Tibial artery (tissue), 4 donors: ENCODE results near the gene SDK1.

ENCODE experiments used
- DNase-seq, 2 donors: peaks; one replicate each; pipeline ENCODE4 v3.0.0-alpha.2; 2019
- H3K27ac ChIP-seq, 2 donors: fragments of 200-600 bp; sonication (generic) in 1 of 2; 1 replicate in 1 of 2; 2 replicates in 1 of 2; pipeline ENCODE4 v1.5.1; 2018 to 2019; ENCODE audit warnings: mild to moderate bottlenecking in 1 of 2
- H3K27me3 ChIP-seq, 2 donors: fragments of 200-600 bp; sonication (generic) in 1 of 2; one replicate each; pipeline versions ENCODE4 v1.5.1 to v1.6.0; 2016 to 2019
- H3K36me3 ChIP-seq, 3 donors: fragments of 200-600 bp; sonication (generic) in 2 of 3; one replicate each; pipeline ENCODE4 v1.5.1; 2016 to 2019; ENCODE audit warnings: mild to moderate bottlenecking in 2 of 3
- H3K4me1 ChIP-seq, 4 donors: fragments of 200-600 bp; sonication (generic) in 2 of 4; 1 replicate in 3 of 4; 2 replicates in 1 of 4; pipeline ENCODE4 v1.5.1; 2016 to 2019
- H3K4me3 ChIP-seq, 2 donors: fragments of 200-600 bp; sonication (generic) in 1 of 2; 1 replicate in 1 of 2; 2 replicates in 1 of 2; pipeline ENCODE4 v1.5.1; 2018 to 2019; ENCODE audit warnings: mild to moderate bottlenecking in 2 of 2
- H3K9me3 ChIP-seq, 3 donors: fragments of 200-600 bp; sonication (generic) in 1 of 3; one replicate each; pipeline ENCODE4 v1.5.1; 2016 to 2019
- CTCF ChIP-seq, 2 experiments: fragments of 200-600 bp in 1 of 2; fragments of 450-650 bp in 1 of 2; IDR thresholded peaks; one replicate each; pipeline ENCODE4 v1.5.1; 2017 to 2019; ENCODE audit warnings: antibody characterized with exemption in 2 of 2, mild to moderate bottlenecking in 1 of 2, moderate library complexity in 1 of 2
- intact Hi-C: fragments of 100-400 bp; cut with DNase I; formaldehyde crosslinking; loops from one replicate; pipeline ENCODE4 v1.15.0; 2023; ENCODE audit warnings: low total_unique reads

The SDK1 gene

GRCh38 chr7:3336042-3336665, 35.1 kb downstream of the SDK1 start:
- no peak for TF ChIP-seq CTCF (IDR thresholded peaks at IDR 0.05)
- Histone ChIP-seq H3K27ac (no peak overlapping the region), H3K36me3 (no peaks in the 10 kb centered on the region), H3K27me3 (no peaks in the 10 kb centered on the region), H3K4me1 (peaks cover 0 to 40% (median 0%) of the 10 kb centered on the region in 4 donors), H3K4me3 (no peak overlapping the region), H3K9me3 (no peaks in the 10 kb centered on the region)
- intact Hi-C loops: no loop called here
- no peak for DNase-seq

GRCh38 chr7:3338161-3338560, 37.1 kb downstream of the SDK1 start:
- no peak for DNase-seq
- Histone ChIP-seq H3K4me3 (no peak overlapping the region), H3K9me3 (no peaks in the 10 kb centered on the region), H3K27me3 (no peaks in the 10 kb centered on the region), H3K36me3 (no peaks in the 10 kb centered on the region), H3K27ac (no peak overlapping the region), H3K4me1 (peaks cover 0 to 32% (median 0%) of the 10 kb centered on the region in 4 donors)
- intact Hi-C loops: no loop called here
- no peak for TF ChIP-seq CTCF (IDR thresholded peaks at IDR 0.05)

GRCh38 chr7:3345699-3346481, 44.8 kb downstream of the SDK1 start:
- no peak overlapping the region for H3K4me3 ChIP-seq
- H3K9me3 ChIP-seq: no peaks in the 10 kb centered on the region
- DNase-seq: no peak
- H3K4me1 ChIP-seq: no peaks in the 10 kb centered on the region
- H3K36me3 ChIP-seq: no peaks in the 10 kb centered on the region
- no peak for TF ChIP-seq CTCF (IDR thresholded peaks at IDR 0.05)
- H3K27ac ChIP-seq: no peak overlapping the region
- intact Hi-C loops: no loop called here
- no peaks in the 10 kb centered on the region for H3K27me3 ChIP-seq

DNA sequence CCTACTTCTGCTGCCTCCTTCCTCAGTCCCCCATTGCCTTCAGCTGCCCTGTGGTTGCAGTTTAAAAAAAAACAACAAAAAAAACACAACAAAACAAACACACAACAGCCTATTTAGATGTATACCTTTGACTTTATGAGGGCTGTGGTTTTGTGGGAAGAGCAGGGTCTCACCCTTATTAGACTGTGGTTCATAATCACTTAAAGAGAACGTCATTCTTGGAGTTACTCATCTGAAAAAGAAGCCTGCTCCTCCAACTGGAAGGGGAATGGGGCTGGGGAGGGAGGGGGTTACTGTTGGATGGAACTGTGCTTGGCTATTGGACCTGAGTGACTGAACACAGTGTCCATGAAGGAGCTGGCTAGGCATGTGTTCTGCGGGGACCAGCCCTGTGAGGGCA, 48.1 kb downstream of the SDK1 start:
- intact Hi-C loops: no loop called here
- no peak overlapping the region for H3K27ac ChIP-seq
- no peak for TF ChIP-seq CTCF (IDR thresholded peaks at IDR 0.05)

DNA sequence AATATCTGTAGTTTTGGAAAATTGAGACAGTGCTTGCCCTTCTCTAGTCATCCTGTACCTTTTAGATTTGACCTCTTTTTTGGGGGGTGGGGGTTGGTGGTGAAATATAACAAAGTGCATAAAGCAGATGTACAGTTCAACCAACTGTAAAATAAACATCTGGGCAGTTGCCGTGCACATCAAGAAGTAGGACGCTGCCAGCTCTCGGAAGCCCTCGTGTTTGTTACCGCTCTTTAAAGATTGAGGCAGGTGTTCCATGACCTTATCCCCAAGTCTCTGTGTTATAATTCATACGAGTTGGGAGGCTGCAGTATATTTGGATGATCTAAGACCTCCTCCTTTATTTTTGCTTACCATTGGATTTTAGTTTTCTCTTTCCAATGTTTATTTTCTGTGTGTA, 55.1 kb downstream of the SDK1 start:
- intact Hi-C loops: no loop called here
- TF ChIP-seq CTCF (IDR thresholded peaks at IDR 0.05): no peak
- Histone ChIP-seq H3K4me1 (peaks cover 0 to 10% (median 5%) of the 10 kb centered on the region in 4 donors), H3K4me3 (no peak overlapping the region), H3K36me3 (no peaks in the 10 kb centered on the region), H3K27me3 (no peaks in the 10 kb centered on the region), H3K27ac (no peak overlapping the region), H3K9me3 (no peaks in the 10 kb centered on the region)
- DNase-seq: no peak

More for the DNA sequence above, 48.1 kb downstream of the SDK1 start:
- Histone ChIP-seq H3K9me3 (no peaks in the 10 kb centered on the region), H3K4me1 (no peaks in the 10 kb centered on the region), H3K4me3 (no peak overlapping the region), H3K36me3 (no peaks in the 10 kb centered on the region), H3K27me3 (no peaks in the 10 kb centered on the region)
- DNase-seq: no peak
